Ishikawa (cell line): ENCODE data around the gene PABPN1L.

Experiments used
- RAD21 ChIP-seq: IDR thresholded peaks from 2 replicates; pipeline ENCODE4 v1.6.1; 2012; ENCODE audit warnings: low read depth
- TAF1 ChIP-seq: IDR thresholded peaks from 2 replicates; pipeline ENCODE4 v1.6.1; 2012; ENCODE audit warnings: low read depth, mild to moderate bottlenecking
- ZBTB7A ChIP-seq: IDR thresholded peaks from 2 replicates; pipeline ENCODE4 v1.6.1; 2012; ENCODE audit warnings: low read depth

DNA sequence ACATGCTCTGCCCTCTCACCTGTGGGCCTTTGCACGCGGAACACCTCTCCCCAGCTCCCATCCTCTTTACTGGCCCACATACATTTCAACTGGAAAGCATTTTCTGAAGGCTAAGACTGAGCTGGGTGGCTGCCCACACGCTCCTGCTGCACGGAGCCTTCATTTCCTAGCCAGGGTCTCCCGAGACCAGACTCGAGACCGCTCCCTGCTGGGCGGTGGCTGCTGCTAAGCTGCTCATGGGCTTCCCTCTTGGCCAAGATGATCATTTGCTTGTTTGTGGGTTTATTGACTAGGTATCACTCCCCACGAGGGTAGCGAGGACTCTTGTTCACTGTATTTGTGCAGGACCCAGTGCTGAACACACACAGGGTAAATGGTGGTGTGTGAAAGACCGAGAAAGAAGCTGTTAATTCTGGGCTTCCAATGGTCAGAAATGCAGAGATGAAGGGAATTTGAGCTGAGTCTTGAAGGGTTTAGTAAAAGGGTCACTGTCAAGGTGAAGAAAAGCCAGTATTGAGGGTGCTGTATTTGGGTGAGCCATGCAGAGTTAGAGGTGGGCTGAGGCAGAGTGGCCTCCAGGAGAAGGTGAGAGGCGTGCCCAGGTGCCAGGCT is 8.6 kb downstream of the PABPN1L start:
- TF ChIP-seq RAD21 = peak; percentile 40
- no peak for TF ChIP-seq TAF1
- TF ChIP-seq ZBTB7A = no peak
